ENCODE results near the gene SLC9C2.

GRCh38 chr1:173581383-173582079 lies 21.3 kb downstream of the SLC9C2 start:
- TF ChIP-seq CTCF (IDR thresholded peaks at IDR 0.05), result no peak
- TF ChIP-seq POLR2A (IDR thresholded peaks at IDR 0.05), result no peak
- no peak for TF ChIP-seq EP300 (IDR thresholded peaks at IDR 0.05)
